GM23248 (cell line): ENCODE measurements around the gene MATN4.

Experiments
- EZH2 ChIP-seq: fragments of 200-600 bp; sonication (generic); IDR thresholded peaks from 2 replicates; pipeline ENCODE4 v1.6.1; 2018; ENCODE audit warnings: antibody characterized with exemption, mild to moderate bottlenecking; ENCODE audit not compliant: insufficient read depth, poor library complexity, severe bottlenecking
- EZH2phosphoT487 ChIP-seq: fragments of 200-600 bp; sonication (generic); IDR thresholded peaks from 2 replicates; pipeline ENCODE4 v1.6.1; 2018; ENCODE audit warnings: antibody characterized with exemption, moderate library complexity, mild to moderate bottlenecking, low read depth; ENCODE audit not compliant: insufficient read depth

DNA sequence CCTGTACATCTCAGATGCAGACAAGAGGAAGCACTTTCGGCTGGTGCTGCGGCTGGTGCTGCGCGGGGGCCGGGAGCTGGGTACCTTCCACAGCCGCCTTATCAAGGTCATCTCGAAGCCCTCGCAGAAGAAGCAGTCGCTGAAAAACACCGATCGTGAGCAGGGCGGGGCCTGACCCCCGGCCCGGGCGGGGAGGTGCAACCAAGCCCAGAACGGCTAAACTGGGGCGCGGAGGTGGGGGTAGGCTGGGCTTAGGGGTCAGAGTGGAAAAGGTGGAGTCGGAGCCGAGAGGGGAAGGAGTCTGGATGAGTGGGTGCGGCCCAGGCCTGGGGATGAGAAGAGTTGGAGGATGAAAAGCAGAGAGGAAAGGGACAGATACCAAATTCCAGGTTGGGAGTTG, 4.1 kb upstream of the MATN4 start:
- no peak for TF ChIP-seq EZH2phosphoT487
- no peak for TF ChIP-seq EZH2
